Upper lobe of left lung (tissue), 6 donors: ENCODE results near the gene ZNF197. TPM values are rescaled to one million over a fixed set of nuclear protein-coding genes. Genes with fewer than 3 reads are reported as not detected.

ENCODE experiments used
- ATAC-seq, 2 donors: fragments of 200-7000 bp; cut with Tn5 transposase; one replicate each; pipeline ENCODE4 v1.9.1; 2022; ENCODE audit warnings: mild to moderate bottlenecking in 2 of 2, moderate library complexity in 2 of 2; ENCODE audit not compliant: low FRiP score in 2 of 2
- DNase-seq, 2 donors: peaks; one replicate each; pipeline ENCODE4 v3.0.0-alpha.2; 2019 to 2020
- H3K27ac ChIP-seq, 4 donors: fragments of 200-600 bp; sonication (generic); one replicate each; pipeline ENCODE4 v1.5.1; 2016 to 2019
- H3K27me3 ChIP-seq, 4 donors: fragments of 200-600 bp; sonication (generic); one replicate each; pipeline ENCODE4 v1.5.1; 2017 to 2019
- H3K36me3 ChIP-seq, 4 donors: fragments of 200-600 bp; sonication (generic); one replicate each; pipeline ENCODE4 v1.5.1; 2016 to 2019
- H3K4me1 ChIP-seq, 4 donors: fragments of 200-600 bp; sonication (generic); one replicate each; pipeline ENCODE4 v1.5.1; 2018 to 2019
- H3K4me3 ChIP-seq, 4 donors: fragments of 200-600 bp; sonication (generic); one replicate each; pipeline ENCODE4 v1.5.1; 2017 to 2019; ENCODE audit warnings: mild to moderate bottlenecking in 2 of 4, moderate library complexity in 1 of 4
- H3K9me3 ChIP-seq, 4 donors: fragments of 200-600 bp; sonication (generic); one replicate each; pipeline ENCODE4 v1.5.1; 2018 to 2019
- EP300 ChIP-seq, 4 donors: sonication (generic); formaldehyde crosslinking; IDR thresholded peaks; one replicate each; pipeline ENCODE4 v1.5.1; 2017; ENCODE audit warnings: antibody characterized with exemption in 4 of 4, control low read depth in 2 of 4
- POLR2A ChIP-seq, 4 donors: fragments of 450-650 bp; IDR thresholded peaks; one replicate each; pipeline ENCODE4 v1.5.1; 2016 to 2017; ENCODE audit warnings: antibody characterized with exemption in 4 of 4, mild to moderate bottlenecking in 2 of 4
- POLR2AphosphoS5 ChIP-seq, 2 donors: sonication (generic); formaldehyde crosslinking; IDR thresholded peaks; one replicate each; pipeline ENCODE4 v1.5.1; 2017; ENCODE audit warnings: antibody characterized with exemption in 2 of 2
- WGBS, 2 donors: methylation state at CpG; one replicate each; pipeline ENCODE4 v1.1.5; 2017 to 2018; 5-methylcytosine and 5-hydroxymethylcytosine counted together
- total RNA-seq, 6 donors: library from RNA; depleted of rRNA in 4 of 6; stranded (reverse); fragments of >200 nt in 4 of 6; gene quantifications; one replicate each; pipeline versions ENCODE4 v1.1.0 to v1.2.1, GENCODE V29; 2016 to 2021
- TF ChIP-seq, protein P1 (sequence below), 6 experiments: fragments of 450-650 bp in 4 of 6; fragments of 200-600 bp in 2 of 6; sonication (generic) in 2 of 6; IDR thresholded peaks; one replicate each; pipeline ENCODE4 v1.5.1; 2016 to 2019; ENCODE audit warnings: antibody characterized with exemption in 6 of 6
- donor health status: DM: no; HTN: no; CAD: no; lungs with moderate emphysema.
- donor health status: DM: no; HTN: yes; CAD: no; lungs with severe emphysema.

ZNF197 gene
- total RNA-seq, 6 donors from 2014 or later: 10.0 to 29.3 (median 11.6) TPM

DNA sequence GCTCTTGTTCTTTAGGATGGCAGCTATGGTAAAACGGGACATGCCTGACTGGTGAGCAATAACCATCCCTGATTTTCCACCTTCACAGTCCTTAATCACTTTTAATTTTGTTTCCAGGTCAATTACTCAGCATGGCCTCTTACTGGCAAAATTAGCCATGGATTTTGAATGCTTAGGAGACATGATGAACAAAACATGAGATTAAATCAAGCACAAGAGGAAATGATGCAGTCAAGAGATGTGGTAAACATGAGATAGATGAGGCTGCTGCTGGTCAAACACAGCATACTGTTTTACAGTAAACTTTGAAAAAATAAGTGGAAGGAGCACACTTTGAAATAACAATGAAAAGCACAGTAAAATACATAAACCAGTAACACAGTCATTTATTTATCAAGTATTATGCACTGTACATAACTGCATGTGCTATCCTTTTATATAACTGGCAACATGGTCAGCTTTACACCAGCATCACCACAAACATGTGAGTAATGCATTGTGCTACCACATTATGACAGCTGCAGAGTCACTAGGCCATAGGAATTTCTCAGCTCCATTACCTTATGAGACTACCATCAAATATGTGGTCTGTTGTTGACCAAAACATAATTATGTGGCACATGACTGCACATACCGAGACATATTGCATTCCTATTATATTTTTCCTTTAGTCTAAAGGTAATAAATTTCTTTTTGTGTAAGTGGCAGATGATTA is 57.5 kb downstream of the ZNF197 start:
- WGBS, 2 donors: 90 to 96% methylated on average over 2 of the region's 2 CpGs
- peaks cover 0 to 11% (median 5%) of the 10 kb centered on the region in 4 donors for H3K9me3 ChIP-seq

DNA sequence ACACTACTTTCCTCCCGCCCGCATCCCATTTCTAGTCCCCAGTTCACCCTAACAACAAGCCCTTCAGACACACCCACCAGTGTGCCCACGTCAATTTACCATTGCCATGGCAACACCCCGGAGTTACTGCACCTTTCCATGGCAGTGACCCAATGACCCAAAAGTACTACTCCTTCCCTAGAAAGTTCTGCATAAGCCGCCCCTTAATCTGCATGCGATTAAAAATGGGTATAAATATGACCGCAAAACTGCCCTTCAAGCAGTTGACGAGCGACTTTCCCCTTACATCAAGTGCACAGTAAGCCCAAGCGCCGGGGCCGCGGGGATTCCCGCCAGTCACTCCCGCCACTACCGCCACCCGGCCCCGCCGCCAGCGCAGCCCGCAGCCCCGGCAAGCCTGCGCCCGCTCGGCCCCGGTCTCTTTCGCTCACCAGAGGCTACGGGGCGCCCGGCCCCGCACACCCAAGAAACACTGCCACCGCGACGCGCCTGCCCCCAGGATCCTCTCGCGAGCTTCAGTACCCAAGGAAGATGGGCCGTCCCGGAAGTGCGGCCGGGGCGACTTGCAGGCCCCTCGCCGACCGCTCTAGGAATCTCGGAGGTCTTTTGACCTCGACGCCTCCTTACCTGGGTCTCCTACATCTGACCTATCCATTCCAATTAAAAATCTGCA is 60.4 kb downstream of the ZNF197 start:
- no peaks in the 10 kb centered on the region for H3K36me3 ChIP-seq
- DNase-seq (peak; percentile 78 to 91), ATAC-seq (peak; percentile 76 to 96)
- TF ChIP-seq, protein P1, sequence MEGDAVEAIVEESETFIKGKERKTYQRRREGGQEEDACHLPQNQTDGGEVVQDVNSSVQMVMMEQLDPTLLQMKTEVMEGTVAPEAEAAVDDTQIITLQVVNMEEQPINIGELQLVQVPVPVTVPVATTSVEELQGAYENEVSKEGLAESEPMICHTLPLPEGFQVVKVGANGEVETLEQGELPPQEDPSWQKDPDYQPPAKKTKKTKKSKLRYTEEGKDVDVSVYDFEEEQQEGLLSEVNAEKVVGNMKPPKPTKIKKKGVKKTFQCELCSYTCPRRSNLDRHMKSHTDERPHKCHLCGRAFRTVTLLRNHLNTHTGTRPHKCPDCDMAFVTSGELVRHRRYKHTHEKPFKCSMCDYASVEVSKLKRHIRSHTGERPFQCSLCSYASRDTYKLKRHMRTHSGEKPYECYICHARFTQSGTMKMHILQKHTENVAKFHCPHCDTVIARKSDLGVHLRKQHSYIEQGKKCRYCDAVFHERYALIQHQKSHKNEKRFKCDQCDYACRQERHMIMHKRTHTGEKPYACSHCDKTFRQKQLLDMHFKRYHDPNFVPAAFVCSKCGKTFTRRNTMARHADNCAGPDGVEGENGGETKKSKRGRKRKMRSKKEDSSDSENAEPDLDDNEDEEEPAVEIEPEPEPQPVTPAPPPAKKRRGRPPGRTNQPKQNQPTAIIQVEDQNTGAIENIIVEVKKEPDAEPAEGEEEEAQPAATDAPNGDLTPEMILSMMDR (IDR thresholded peaks at IDR 0.05): no peak
- no peak for TF ChIP-seq EP300 (IDR thresholded peaks at IDR 0.05)
- peak in 2 of 4 donors; percentile 15 to 19 for TF ChIP-seq POLR2A (IDR thresholded peaks at IDR 0.05)
- no peak for TF ChIP-seq POLR2AphosphoS5 (IDR thresholded peaks at IDR 0.05)
- H3K4me1 ChIP-seq: peaks cover 0 to 16% (median 12%) of the 10 kb centered on the region in 4 donors
- peak overlapping the region; percentile 70 to 86 (median 82) for H3K4me3 ChIP-seq
- no peaks in the 10 kb centered on the region for H3K27me3 ChIP-seq
- WGBS, 2 donors: 4 to 16% methylated on average over 11 to 20 of the region's 48 CpGs
- H3K27ac ChIP-seq: peak overlapping the region; percentile 28 to 69 (median 50)
- peaks cover 0 to 8% (median 5%) of the 10 kb centered on the region in 4 donors for H3K9me3 ChIP-seq

More for the DNA sequence above, 57.5 kb downstream of the ZNF197 start:
- Histone ChIP-seq H3K36me3 (no peaks in the 10 kb centered on the region), H3K27ac (no peak overlapping the region), H3K4me1 (peaks cover 0 to 16% (median 12%) of the 10 kb centered on the region in 4 donors), H3K4me3 (no peak overlapping the region), H3K27me3 (no peaks in the 10 kb centered on the region)
- no peak for DNase-seq
- ATAC-seq: no peak
- TF ChIP-seq EP300 (IDR thresholded peaks at IDR 0.05): no peak
- TF ChIP-seq, protein P1 (IDR thresholded peaks at IDR 0.05): no peak
- TF ChIP-seq POLR2AphosphoS5 (IDR thresholded peaks at IDR 0.05): no peak
- TF ChIP-seq POLR2A (IDR thresholded peaks at IDR 0.05): no peak

DNA sequence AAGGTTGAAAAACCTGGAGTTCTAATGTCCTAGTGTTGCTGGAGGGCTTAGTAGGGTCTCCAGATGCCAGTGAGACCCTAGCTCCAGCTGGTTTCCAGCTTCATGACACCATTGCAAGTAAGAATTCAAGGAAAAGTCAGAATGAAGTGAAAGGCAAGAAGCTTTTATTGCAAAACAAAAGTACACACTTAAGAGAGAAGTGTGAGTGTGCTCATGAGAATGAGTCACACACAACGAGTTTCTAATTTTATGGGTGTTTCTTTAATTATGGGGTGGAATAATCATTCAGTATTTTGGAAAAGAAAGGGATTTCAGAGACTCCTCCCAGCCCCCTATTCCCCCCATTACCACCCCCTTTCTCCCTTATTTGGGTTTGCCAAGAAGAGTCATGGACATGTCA is 63.1 kb downstream of the ZNF197 start:
- no peak for ATAC-seq
- no peaks in the 10 kb centered on the region for H3K27me3 ChIP-seq
- 37 to 46% methylated on average over 1 of the region's 1 CpG for WGBS, 2 donors

More for the DNA sequence above, 63.1 kb downstream of the ZNF197 start:
- Histone ChIP-seq H3K36me3 (no peaks in the 10 kb centered on the region), H3K9me3 (peaks cover 0 to 5% (median 2%) of the 10 kb centered on the region in 4 donors), H3K27ac (no peak overlapping the region), H3K4me1 (peaks cover 0 to 16% (median 12%) of the 10 kb centered on the region in 4 donors), H3K4me3 (no peak overlapping the region)
- no peak for DNase-seq
- TF ChIP-seq POLR2AphosphoS5 (IDR thresholded peaks at IDR 0.05) (no peak), EP300 (IDR thresholded peaks at IDR 0.05) (peak in 1 of 4 donors; percentile 56)

Other genes starting within 250 kb of the ZNF197 start
- 10 to 100 TPM in 4 of 6 donors, 1 to 10 TPM in 2; 6.7 to 20.0 (median 12.9) TPM for gene ZNF445, start 147.4 kb upstream of the ZNF197 start, total RNA-seq
- 10 to 100 TPM in 1 of 6 donors, 1 to 10 TPM in 5; 2.9 to 13.6 (median 3.5) TPM for gene ZKSCAN7, start 69.8 kb upstream of the ZNF197 start, total RNA-seq
- gene ZNF660, start 40.1 kb upstream of the ZNF197 start, total RNA-seq: 1 to 10 TPM; 1.3 to 6.3 (median 1.8) TPM
- gene ZNF35, start 23.7 kb downstream of the ZNF197 start, total RNA-seq: 10 to 100 TPM in 3 of 6 donors, 1 to 10 TPM in 3; 6.4 to 17.3 (median 9.6) TPM
- 1 to 10 TPM in 5 of 6 donors, under 1 TPM in 1; 1.00 to 4.7 (median 3.7) TPM for gene ZNF502, start 87.6 kb downstream of the ZNF197 start, total RNA-seq
- gene ZNF501, start 104.6 kb downstream of the ZNF197 start, total RNA-seq: 1 to 10 TPM; 2.1 to 8.8 (median 2.9) TPM
- gene KIAA1143, start 136.6 kb downstream of the ZNF197 start, total RNA-seq: 10 to 100 TPM in 4 of 6 donors, 1 to 10 TPM in 2; 8.3 to 26.5 (median 17.6) TPM
- gene KIF15, start 136.8 kb downstream of the ZNF197 start, total RNA-seq: 1 to 10 TPM in 2 of 6 donors, under 1 TPM in 3, not detected in 1; 0.69 to 2.3 (median 0.89) TPM
- gene TMEM42, start 236.9 kb downstream of the ZNF197 start, total RNA-seq: 10 to 100 TPM in 3 of 6 donors, 1 to 10 TPM in 3; 6.3 to 19.5 (median 11.0) TPM
- not detected for gene TGM4, start 249.6 kb downstream of the ZNF197 start, total RNA-seq